GM12878 (cell line): ENCODE measurements around the gene NOS2. TPM values are rescaled to one million over a fixed set of nuclear protein-coding genes. Genes with fewer than 3 reads are reported as not detected.

Source experiments
- FOXK2 ChIP-seq: fragments of 450-650 bp; IDR thresholded peaks from 2 replicates; pipeline ENCODE4 v1.6.1; 2017; ENCODE audit warnings: mild to moderate bottlenecking, moderate library complexity
- NRF1 ChIP-seq: conservative IDR thresholded peaks from 2 replicates; pipeline ENCODE4 v1.6.1; 2011; ENCODE audit warnings: mild to moderate bottlenecking, low read depth, low read length, improper control_type of control experiment
- SPI1 ChIP-seq: IDR thresholded peaks from 2 replicates; pipeline ENCODE4 v1.6.1; 2011; ENCODE audit warnings: low read depth, mild to moderate bottlenecking, low read length, moderate library complexity, borderline replicate concordance; ENCODE audit not compliant: insufficient read depth
- polyA plus RNA-seq, 11 experiments: library from polyadenylated mRNA; depleted of rRNA in 4 of 11; unstranded in 6 of 11; stranded (reverse) in 5 of 11; fragments of >200 nt; fragmentation: Nextera tagmentation in 4 of 11; fragmentation: Illumina TruSeq in 1 of 11; extraction: Ambion mirVana in 4 of 11; extraction: Trizol in 1 of 11; gene quantifications; 1 replicate in 1 of 11; 2 replicates in 10 of 11; pipeline versions ENCODE4 v1.2.1 to v1.2.3, GENCODE V29; 2011 to 2016; ENCODE audit warnings: inconsistent platforms in 2 of 11, missing spikeins in 2 of 11, low read depth in 1 of 11
- total RNA-seq, 4 experiments: library from RNA; depleted of rRNA in 3 of 4; stranded (reverse); fragments of >200 nt in 3 of 4; fragmentation: Illumina TruSeq in 1 of 4; extraction: Trizol in 1 of 4; gene quantifications; 2 replicates each; pipeline versions ENCODE4 v1.2.1 to v1.2.3, GENCODE V29; 2013 to 2021
- TF ChIP-seq, protein P1 (sequence below): IDR thresholded peaks from 2 replicates; pipeline ENCODE4 v1.6.1; 2012; ENCODE audit warnings: low read depth, low read length, improper control_type of control experiment
- TF ChIP-seq, protein P2 (sequence below): IDR thresholded peaks from 2 replicates; pipeline ENCODE4 v1.6.1; 2012; ENCODE audit warnings: improper control_type of control experiment, low read depth, low read length; ENCODE audit not compliant: insufficient replicate concordance
- TF ChIP-seq, protein P3 (sequence below), 3 experiments: IDR thresholded peaks in 2 of 3; conservative IDR thresholded peaks in 1 of 3; 2 replicates each; pipeline ENCODE4 v1.5.1; 2011; ENCODE audit warnings: low read depth in 3 of 3, low read length in 3 of 3, mild to moderate bottlenecking in 3 of 3, control low read depth in 2 of 3, moderate library complexity in 2 of 3, inconsistent platforms in 1 of 3, mixed read lengths in 1 of 3; ENCODE audit not compliant: control insufficient read depth in 2 of 3, insufficient read depth in 1 of 3; ENCODE audit errors: extremely low read depth in 1 of 3

Gene NOS2
- total and polyA plus RNA-seq, 10 of the 15 experiments (the other 5 are each of a cell fraction or from before 2014, with no cell fraction given) = 0.01 to 0.05 (median 0.01) TPM; not detected in 7

DNA sequence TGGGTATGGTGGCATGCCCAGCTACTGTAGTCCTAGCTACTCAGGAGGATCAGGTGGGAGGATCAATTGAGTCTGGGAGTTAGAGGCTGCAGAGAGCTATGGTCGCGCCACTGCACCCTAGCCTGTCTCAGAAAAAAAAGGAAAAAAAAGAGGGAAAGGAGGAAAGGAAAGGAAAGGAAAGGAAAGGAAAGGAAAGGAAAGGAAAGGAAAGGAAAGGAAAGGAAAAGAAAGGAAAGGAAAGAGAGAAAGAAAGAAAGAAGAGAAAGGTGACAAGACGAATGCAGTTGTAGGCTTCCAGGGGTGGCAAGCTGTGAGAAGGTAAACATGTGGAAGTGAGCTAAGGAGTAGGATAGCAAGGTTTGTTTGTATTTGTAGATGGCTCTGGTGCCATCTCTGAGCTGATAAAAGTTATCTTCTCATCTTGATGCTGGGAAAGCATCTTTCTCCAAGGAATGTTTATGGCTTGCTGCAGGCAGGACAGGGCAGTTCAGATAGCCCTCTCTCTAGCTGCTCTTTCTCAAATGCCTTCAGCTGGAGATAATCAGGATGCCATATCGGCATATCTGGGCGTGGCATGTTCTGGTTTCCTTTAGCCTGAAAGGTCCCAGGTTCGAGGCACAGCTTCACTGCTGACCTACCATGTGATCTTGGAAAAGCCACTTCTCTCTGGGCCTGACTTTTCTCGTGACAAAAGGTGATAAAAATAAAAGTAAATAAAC lies 2.8 kb upstream of the NOS2 start (continued):
- TF ChIP-seq NRF1 = no peak
- TF ChIP-seq, protein P1, sequence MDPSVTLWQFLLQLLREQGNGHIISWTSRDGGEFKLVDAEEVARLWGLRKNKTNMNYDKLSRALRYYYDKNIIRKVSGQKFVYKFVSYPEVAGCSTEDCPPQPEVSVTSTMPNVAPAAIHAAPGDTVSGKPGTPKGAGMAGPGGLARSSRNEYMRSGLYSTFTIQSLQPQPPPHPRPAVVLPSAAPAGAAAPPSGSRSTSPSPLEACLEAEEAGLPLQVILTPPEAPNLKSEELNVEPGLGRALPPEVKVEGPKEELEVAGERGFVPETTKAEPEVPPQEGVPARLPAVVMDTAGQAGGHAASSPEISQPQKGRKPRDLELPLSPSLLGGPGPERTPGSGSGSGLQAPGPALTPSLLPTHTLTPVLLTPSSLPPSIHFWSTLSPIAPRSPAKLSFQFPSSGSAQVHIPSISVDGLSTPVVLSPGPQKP = no peak
- TF ChIP-seq SPI1 = no peak
- TF ChIP-seq, protein P2, sequence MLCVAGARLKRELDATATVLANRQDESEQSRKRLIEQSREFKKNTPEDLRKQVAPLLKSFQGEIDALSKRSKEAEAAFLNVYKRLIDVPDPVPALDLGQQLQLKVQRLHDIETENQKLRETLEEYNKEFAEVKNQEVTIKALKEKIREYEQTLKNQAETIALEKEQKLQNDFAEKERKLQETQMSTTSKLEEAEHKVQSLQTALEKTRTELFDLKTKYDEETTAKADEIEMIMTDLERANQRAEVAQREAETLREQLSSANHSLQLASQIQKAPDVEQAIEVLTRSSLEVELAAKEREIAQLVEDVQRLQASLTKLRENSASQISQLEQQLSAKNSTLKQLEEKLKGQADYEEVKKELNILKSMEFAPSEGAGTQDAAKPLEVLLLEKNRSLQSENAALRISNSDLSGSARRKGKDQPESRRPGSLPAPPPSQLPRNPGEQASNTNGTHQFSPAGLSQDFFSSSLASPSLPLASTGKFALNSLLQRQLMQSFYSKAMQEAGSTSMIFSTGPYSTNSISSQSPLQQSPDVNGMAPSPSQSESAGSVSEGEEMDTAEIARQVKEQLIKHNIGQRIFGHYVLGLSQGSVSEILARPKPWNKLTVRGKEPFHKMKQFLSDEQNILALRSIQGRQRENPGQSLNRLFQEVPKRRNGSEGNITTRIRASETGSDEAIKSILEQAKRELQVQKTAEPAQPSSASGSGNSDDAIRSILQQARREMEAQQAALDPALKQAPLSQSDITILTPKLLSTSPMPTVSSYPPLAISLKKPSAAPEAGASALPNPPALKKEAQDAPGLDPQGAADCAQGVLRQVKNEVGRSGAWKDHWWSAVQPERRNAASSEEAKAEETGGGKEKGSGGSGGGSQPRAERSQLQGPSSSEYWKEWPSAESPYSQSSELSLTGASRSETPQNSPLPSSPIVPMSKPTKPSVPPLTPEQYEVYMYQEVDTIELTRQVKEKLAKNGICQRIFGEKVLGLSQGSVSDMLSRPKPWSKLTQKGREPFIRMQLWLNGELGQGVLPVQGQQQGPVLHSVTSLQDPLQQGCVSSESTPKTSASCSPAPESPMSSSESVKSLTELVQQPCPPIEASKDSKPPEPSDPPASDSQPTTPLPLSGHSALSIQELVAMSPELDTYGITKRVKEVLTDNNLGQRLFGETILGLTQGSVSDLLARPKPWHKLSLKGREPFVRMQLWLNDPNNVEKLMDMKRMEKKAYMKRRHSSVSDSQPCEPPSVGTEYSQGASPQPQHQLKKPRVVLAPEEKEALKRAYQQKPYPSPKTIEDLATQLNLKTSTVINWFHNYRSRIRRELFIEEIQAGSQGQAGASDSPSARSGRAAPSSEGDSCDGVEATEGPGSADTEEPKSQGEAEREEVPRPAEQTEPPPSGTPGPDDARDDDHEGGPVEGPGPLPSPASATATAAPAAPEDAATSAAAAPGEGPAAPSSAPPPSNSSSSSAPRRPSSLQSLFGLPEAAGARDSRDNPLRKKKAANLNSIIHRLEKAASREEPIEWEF = no peak
- TF ChIP-seq FOXK2 = no peak
- TF ChIP-seq, protein P3, sequence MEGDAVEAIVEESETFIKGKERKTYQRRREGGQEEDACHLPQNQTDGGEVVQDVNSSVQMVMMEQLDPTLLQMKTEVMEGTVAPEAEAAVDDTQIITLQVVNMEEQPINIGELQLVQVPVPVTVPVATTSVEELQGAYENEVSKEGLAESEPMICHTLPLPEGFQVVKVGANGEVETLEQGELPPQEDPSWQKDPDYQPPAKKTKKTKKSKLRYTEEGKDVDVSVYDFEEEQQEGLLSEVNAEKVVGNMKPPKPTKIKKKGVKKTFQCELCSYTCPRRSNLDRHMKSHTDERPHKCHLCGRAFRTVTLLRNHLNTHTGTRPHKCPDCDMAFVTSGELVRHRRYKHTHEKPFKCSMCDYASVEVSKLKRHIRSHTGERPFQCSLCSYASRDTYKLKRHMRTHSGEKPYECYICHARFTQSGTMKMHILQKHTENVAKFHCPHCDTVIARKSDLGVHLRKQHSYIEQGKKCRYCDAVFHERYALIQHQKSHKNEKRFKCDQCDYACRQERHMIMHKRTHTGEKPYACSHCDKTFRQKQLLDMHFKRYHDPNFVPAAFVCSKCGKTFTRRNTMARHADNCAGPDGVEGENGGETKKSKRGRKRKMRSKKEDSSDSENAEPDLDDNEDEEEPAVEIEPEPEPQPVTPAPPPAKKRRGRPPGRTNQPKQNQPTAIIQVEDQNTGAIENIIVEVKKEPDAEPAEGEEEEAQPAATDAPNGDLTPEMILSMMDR (IDR thresholded peaks at IDR 0.05 in 2 of 3, conservative IDR thresholded peaks at IDR 0.05 in 1 of 3; ENCODE audit: control insufficient read depth in 2 of 3, extremely low read depth in 1 of 3, insufficient read depth in 1 of 3, low read depth in 3 of 3, low read length in 3 of 3) = no peak
- TF ChIP-seq, all 136 proteins: peak for 0
